KMS-11 (cell line): ENCODE measurements around the gene MAP3K5.

Experiments
- H2AFZ ChIP-seq: fragments of 200-600 bp; sonication (generic); 2 replicates; pipeline ENCODE4 v1.6.1; 2016; ENCODE audit warnings: antibody characterized with exemption, mixed run types, low read depth
- H3K27ac ChIP-seq: fragments of 200-600 bp; sonication (generic); 2 replicates; pipeline ENCODE4 v1.6.1; 2016; ENCODE audit warnings: mild to moderate bottlenecking, mixed run types
- H3K27me3 ChIP-seq: fragments of 200-600 bp; sonication (generic); 2 replicates; pipeline ENCODE4 v1.6.1; 2017; ENCODE audit warnings: mild to moderate bottlenecking, low read depth, mixed run types, moderate library complexity; ENCODE audit not compliant: insufficient read depth
- H3K36me3 ChIP-seq: fragments of 200-600 bp; sonication (generic); 2 replicates; pipeline ENCODE4 v1.6.1; 2017; ENCODE audit warnings: mild to moderate bottlenecking, mixed run types; ENCODE audit not compliant: insufficient read depth
- H3K4me1 ChIP-seq: fragments of 200-600 bp; sonication (generic); 2 replicates; pipeline ENCODE4 v1.6.1; 2016; ENCODE audit warnings: mild to moderate bottlenecking, low read depth, mixed run types; ENCODE audit not compliant: poor library complexity, severe bottlenecking
- H3K4me2 ChIP-seq: fragments of 200-600 bp; sonication (generic); 2 replicates; pipeline ENCODE4 v1.7.0; 2016; ENCODE audit warnings: mild to moderate bottlenecking, mixed run types
- H3K4me3 ChIP-seq: fragments of 200-600 bp; sonication (generic); IDR thresholded peaks from 2 replicates; pipeline ENCODE4 v1.6.1; 2017; ENCODE audit warnings: low read depth, low read length, mixed read lengths; ENCODE audit not compliant: insufficient read depth
- H3K79me2 ChIP-seq: fragments of 200-600 bp; sonication (generic); 2 replicates; pipeline ENCODE4 v1.6.1; 2016; ENCODE audit warnings: low read depth, mixed run types; ENCODE audit not compliant: insufficient read depth
- H3K9ac ChIP-seq: fragments of 200-600 bp; sonication (generic); 2 replicates; pipeline ENCODE4 v1.6.1; 2016; ENCODE audit warnings: mild to moderate bottlenecking, mixed run types
- H4K20me1 ChIP-seq: fragments of 200-600 bp; sonication (generic); 2 replicates; pipeline ENCODE4 v1.6.1; 2016; ENCODE audit warnings: mild to moderate bottlenecking, mixed run types; ENCODE audit not compliant: insufficient read depth
- CTCF ChIP-seq: fragments of 200-600 bp; sonication (generic); conservative IDR thresholded peaks from 2 replicates; pipeline ENCODE4 v1.6.1; 2017; ENCODE audit warnings: low read depth, mild to moderate bottlenecking, antibody characterized with exemption, low read length, moderate library complexity, mixed read lengths

MAP3K5 gene

GRCh38 chr6:136769759-136770158 is 22.5 kb downstream of the MAP3K5 start:
- no peaks in the 10 kb centered on the region for H3K27me3 ChIP-seq
- no peak overlapping the region for H3K4me3 ChIP-seq
- TF ChIP-seq CTCF = no peak
- H2AFZ ChIP-seq = no peak overlapping the region
- peaks cover 82% of the 10 kb centered on the region for H3K4me1 ChIP-seq
- no peaks in the 10 kb centered on the region for H4K20me1 ChIP-seq
- H3K27ac ChIP-seq = no peak overlapping the region
- peaks cover 28% of the 10 kb centered on the region for H3K79me2 ChIP-seq
- no peaks in the 10 kb centered on the region for H3K36me3 ChIP-seq
- no peak overlapping the region for H3K4me2 ChIP-seq
- H3K9ac ChIP-seq = no peak overlapping the region

- Histone ChIP-seq H3K4me2 (no peak overlapping the region), H3K27me3 (no peaks in the 10 kb centered on the region), H3K36me3 (no peaks in the 10 kb centered on the region), H3K4me1 (peaks cover 82% of the 10 kb centered on the region), H3K4me3 (no peak overlapping the region), H3K9ac (no peak overlapping the region), H2AFZ (no peak overlapping the region), H4K20me1 (no peaks in the 10 kb centered on the region), H3K79me2 (peaks cover 28% of the 10 kb centered on the region), H3K27ac (no peak overlapping the region)
- no peak for TF ChIP-seq CTCF
Measured at GRCh38 chr6:136769124-136769523, 23.2 kb downstream of the MAP3K5 start.

- no peaks in the 10 kb centered on the region for H3K27me3 ChIP-seq
- peaks cover 82% of the 10 kb centered on the region for H3K4me1 ChIP-seq
- no peak overlapping the region for H2AFZ ChIP-seq
- peaks cover 28% of the 10 kb centered on the region for H3K79me2 ChIP-seq
- no peaks in the 10 kb centered on the region for H3K36me3 ChIP-seq
- no peak overlapping the region for H3K27ac ChIP-seq
- H3K4me3 ChIP-seq = no peak overlapping the region
- no peaks in the 10 kb centered on the region for H4K20me1 ChIP-seq
- no peak for TF ChIP-seq CTCF
- H3K4me2 ChIP-seq = peak overlapping the region; percentile 41
- no peak overlapping the region for H3K9ac ChIP-seq
Measured at GRCh38 chr6:136767570-136768309, 24.5 kb downstream of the MAP3K5 start.

- Histone ChIP-seq H3K4me1 (peaks cover 82% of the 10 kb centered on the region), H2AFZ (no peak overlapping the region), H3K27ac (no peak overlapping the region), H3K27me3 (no peaks in the 10 kb centered on the region), H3K79me2 (peaks cover 31% of the 10 kb centered on the region), H3K36me3 (no peaks in the 10 kb centered on the region), H3K9ac (no peak overlapping the region), H4K20me1 (no peaks in the 10 kb centered on the region), H3K4me3 (no peak overlapping the region), H3K4me2 (peak overlapping the region; percentile 41)
- no peak for TF ChIP-seq CTCF
Measured at GRCh38 chr6:136767103-136767502, 25.2 kb downstream of the MAP3K5 start.
